HCT116 (cell line): ENCODE results near the gene RPS6KA1. TPM values are rescaled to one million over a fixed set of nuclear protein-coding genes. Genes with fewer than 3 reads are reported as not detected.

ENCODE experiments used
- ATAC-seq: fragments of 200-7000 bp; cut with Tn5 transposase; 2 replicates; pipeline ENCODE4 v1.9.1; 2020; ENCODE audit warnings: mild to moderate bottlenecking, moderate library complexity
- BruUV-seq: library from RNA; stranded (reverse); fragments of 400-500 nt; replicated peaks from 2 replicates; lab custom pipeline; 2021; lab: Mats Ljungman, UMichigan
- CTCF ChIA-PET: fragments of 300-600 bp; sonication (Branson Sonifier 250); formaldehyde crosslinking; loops from one replicate; lab custom pipeline; 2021; ENCODE audit warnings: antibody characterized with exemption; lab: Charles Lee
- POLR2A ChIA-PET: fragments of 300-600, 350-600 bp; sonication (Branson Sonifier 250); formaldehyde crosslinking; loops from one replicate; lab custom pipeline; 2021; ENCODE audit warnings: antibody characterized with exemption; lab: Charles Lee
- RAD21 ChIA-PET, 2 experiments: fragments of 300-600 bp; sonication (Branson Sonifier 250); formaldehyde crosslinking; loops; one replicate each; lab custom pipeline; 2023; ENCODE audit warnings: low total read pairs in 2 of 2; ENCODE audit not compliant: uncharacterized antibody in 2 of 2, unreplicated experiment in 2 of 2, low non-redundant PET in 1 of 2; lab: Charles Lee
- DNase-seq: peaks from one replicate; pipeline ENCODE4 v3.0.0-alpha.2; 2010; ENCODE audit warnings: low read depth, low spot score
- H2AFZ ChIP-seq: fragments of 200-600 bp; shearing (Covaris generic), sonication (generic); 2 replicates; pipeline ENCODE4 v1.6.1; 2017; ENCODE audit warnings: low read depth, mixed run types, mixed read lengths, antibody characterized with exemption, low read length; ENCODE audit not compliant: poor library complexity, severe bottlenecking
- H3K27ac ChIP-seq: 2 replicates; pipeline ENCODE4 v1.5.1; 2012; ENCODE audit warnings: low read depth, low read length
- H3K27me3 ChIP-seq: fragments of 200-600 bp; sonication (generic); 2 replicates; pipeline ENCODE4 v1.6.1; 2016; ENCODE audit warnings: mixed run types, low read length, mixed read lengths; ENCODE audit not compliant: insufficient read depth
- H3K36me3 ChIP-seq, 2 experiments: fragments of 200-500 bp in 1 of 2; fragments of 200-600 bp in 1 of 2; sonication (Bioruptor generic) in 1 of 2; sonication (generic) in 1 of 2; 2 replicates each; pipeline versions ENCODE4 v1.5.1 to v1.6.1; 2014 to 2016; ENCODE audit warnings: low read length in 2 of 2, inconsistent platforms in 1 of 2, mixed read lengths in 1 of 2, mixed run types in 1 of 2; ENCODE audit not compliant: insufficient read depth in 2 of 2, control insufficient read depth in 1 of 2
- H3K4me1 ChIP-seq, 2 experiments: fragments of 200-600 bp in 1 of 2; sonication (generic) in 1 of 2; 2 replicates each; pipeline versions ENCODE4 v1.5.1 to v1.6.1; 2012 to 2017; ENCODE audit warnings: low read length in 2 of 2, inconsistent platforms in 1 of 2, mild to moderate bottlenecking in 1 of 2, mixed read lengths in 1 of 2, mixed run types in 1 of 2, moderate library complexity in 1 of 2; ENCODE audit not compliant: insufficient read depth in 2 of 2, control insufficient read depth in 1 of 2
- H3K4me2 ChIP-seq: fragments of 200-600 bp; sonication (generic); 2 replicates; pipeline ENCODE4 v1.6.1; 2017; ENCODE audit warnings: mixed run types, low read length, mixed read lengths
- H3K4me3 ChIP-seq, 2 experiments: fragments of 200-600 bp in 1 of 2; sonication (generic) in 1 of 2; replicated peaks in 1 of 2; 2 replicates each; pipeline ENCODE4 v1.5.1; 2011 to 2016; ENCODE audit warnings: low read length in 2 of 2, control low read depth in 1 of 2, low read depth in 1 of 2, mild to moderate bottlenecking in 1 of 2, mixed read lengths in 1 of 2, mixed run types in 1 of 2
- H3K79me2 ChIP-seq: fragments of 200-600 bp; sonication (generic); 2 replicates; pipeline ENCODE4 v1.6.1; 2017; ENCODE audit warnings: mild to moderate bottlenecking, mixed run types, low read length, moderate library complexity, mixed read lengths; ENCODE audit not compliant: insufficient read depth
- H3K9ac ChIP-seq: fragments of 200-600 bp; sonication (generic); 2 replicates; pipeline ENCODE4 v1.6.1; 2016; ENCODE audit warnings: low read length, mixed read lengths
- H3K9me2 ChIP-seq: fragments of 200-600 bp; sonication (generic), shearing (Covaris generic); 2 replicates; pipeline ENCODE4 v1.6.1; 2017; ENCODE audit warnings: mixed run types, mild to moderate bottlenecking, moderate library complexity; ENCODE audit not compliant: insufficient read depth
- H3K9me3 ChIP-seq, 2 experiments: fragments of 200-500 bp in 1 of 2; fragments of 200-600 bp in 1 of 2; sonication (Bioruptor generic) in 1 of 2; sonication (generic) in 1 of 2; 2 replicates each; pipeline ENCODE4 v1.6.1; 2014 to 2017; ENCODE audit warnings: low read length in 2 of 2, mixed read lengths in 2 of 2, inconsistent platforms in 1 of 2, low read depth in 1 of 2, mild to moderate bottlenecking in 1 of 2, mixed run types in 1 of 2, moderate library complexity in 1 of 2; ENCODE audit not compliant: control insufficient read depth in 1 of 2, insufficient read depth in 1 of 2
- H4K20me1 ChIP-seq: fragments of 200-600 bp; sonication (generic), shearing (Covaris generic); 2 replicates; pipeline ENCODE4 v1.6.1; 2017; ENCODE audit warnings: mixed run types, mild to moderate bottlenecking, moderate library complexity; ENCODE audit not compliant: insufficient read depth
- CBX3 ChIP-seq: IDR thresholded peaks from 2 replicates; pipeline ENCODE4 v1.6.1; 2012; ENCODE audit warnings: low read depth
- CEBPB ChIP-seq: IDR thresholded peaks from 2 replicates; pipeline ENCODE4 v1.6.1; 2012; ENCODE audit warnings: low read depth
- EGR1 ChIP-seq: IDR thresholded peaks from 2 replicates; pipeline ENCODE4 v1.6.1; 2012; ENCODE audit warnings: low read depth
- EZH2 ChIP-seq: fragments of 200-600 bp; sonication (generic); IDR thresholded peaks from 2 replicates; pipeline ENCODE4 v1.6.1; 2017; ENCODE audit warnings: antibody characterized with exemption, mixed run types
- EZH2phosphoT487 ChIP-seq: fragments of 200-600 bp; IDR thresholded peaks from 2 replicates; pipeline ENCODE4 v1.6.1; 2018; ENCODE audit warnings: antibody characterized with exemption, borderline replicate concordance
- FOSL1 ChIP-seq: IDR thresholded peaks from 2 replicates; pipeline ENCODE4 v1.6.1; 2012; ENCODE audit warnings: low read depth
- JUND ChIP-seq: IDR thresholded peaks from 2 replicates; pipeline ENCODE4 v1.6.1; 2012
- POLR2A ChIP-seq: IDR thresholded peaks from 2 replicates; pipeline ENCODE4 v1.7.0; 2011; ENCODE audit warnings: borderline replicate concordance; ENCODE audit not compliant: insufficient read depth, insufficient read length; ENCODE audit errors: extremely low read depth
- POLR2AphosphoS5 ChIP-seq: IDR thresholded peaks from 2 replicates; pipeline ENCODE4 v1.6.1; 2011; ENCODE audit warnings: mild to moderate bottlenecking, low read depth, low read length, moderate library complexity
- RAD21 ChIP-seq: IDR thresholded peaks from 2 replicates; pipeline ENCODE4 v1.6.1; 2012; ENCODE audit warnings: low read depth, mild to moderate bottlenecking
- SIN3A ChIP-seq: IDR thresholded peaks from 2 replicates; pipeline ENCODE4 v1.6.1; 2012; ENCODE audit warnings: low read depth
- SP1 ChIP-seq: IDR thresholded peaks from 2 replicates; pipeline ENCODE4 v1.6.1; 2012; ENCODE audit warnings: low read depth
- YY1 ChIP-seq: IDR thresholded peaks from 2 replicates; pipeline ENCODE4 v1.6.1; 2011; ENCODE audit warnings: low read length, low read depth, moderate library complexity, mild to moderate bottlenecking; ENCODE audit not compliant: insufficient replicate concordance; ENCODE audit errors: extremely low read depth
- ZFX ChIP-seq: fragments of 450-650 bp; IDR thresholded peaks from 2 replicates; pipeline ENCODE4 v1.6.1; 2017
- ZNF274 ChIP-seq: fragments of 200-500 bp; sonication (Bioruptor generic); IDR thresholded peaks from 2 replicates; pipeline ENCODE4 v1.6.1; 2014; ENCODE audit warnings: mild to moderate bottlenecking, low read depth, low read length, inconsistent platforms
- intact Hi-C: fragments of 100-400 bp; cut with micrococcal nuclease; formaldehyde crosslinking; loops from 2 replicates; pipeline ENCODE4 v1.10.0; 2022
- total RNA-seq: library from RNA; stranded (reverse); gene quantifications from one replicate; pipeline ENCODE4 v1.2.1, GENCODE V29; 2021; ENCODE audit not compliant: unreplicated experiment
- TF ChIP-seq, protein P1 (sequence below): IDR thresholded peaks from 2 replicates; pipeline ENCODE4 v1.6.1; 2012
- TF ChIP-seq, protein P2 (sequence below): IDR thresholded peaks from 2 replicates; pipeline ENCODE4 v1.6.1; 2011; ENCODE audit warnings: mild to moderate bottlenecking, low read length, moderate library complexity; ENCODE audit not compliant: insufficient replicate concordance; ENCODE audit errors: extremely low read depth
- TF ChIP-seq, protein P3 (sequence below): IDR thresholded peaks from 2 replicates; pipeline ENCODE4 v1.6.1; 2012
- TF ChIP-seq, protein P4 (sequence below), 3 experiments: fragments of 200-600 bp in 1 of 3; sonication (generic) in 1 of 3; IDR thresholded peaks in 2 of 3; conservative IDR thresholded peaks in 1 of 3; 2 replicates each; pipeline ENCODE4 v1.5.1; 2012 to 2017; ENCODE audit warnings: low read depth in 2 of 3, low read length in 2 of 3, antibody characterized with exemption in 1 of 3, borderline replicate concordance in 1 of 3, control low read depth in 1 of 3, mild to moderate bottlenecking in 1 of 3, mixed read lengths in 1 of 3, mixed run types in 1 of 3, moderate library complexity in 1 of 3; ENCODE audit not compliant: insufficient read depth in 1 of 3

The RPS6KA1 gene
- total RNA-seq, 1 experiment from 2014 or later = 47.0 TPM

DNA sequence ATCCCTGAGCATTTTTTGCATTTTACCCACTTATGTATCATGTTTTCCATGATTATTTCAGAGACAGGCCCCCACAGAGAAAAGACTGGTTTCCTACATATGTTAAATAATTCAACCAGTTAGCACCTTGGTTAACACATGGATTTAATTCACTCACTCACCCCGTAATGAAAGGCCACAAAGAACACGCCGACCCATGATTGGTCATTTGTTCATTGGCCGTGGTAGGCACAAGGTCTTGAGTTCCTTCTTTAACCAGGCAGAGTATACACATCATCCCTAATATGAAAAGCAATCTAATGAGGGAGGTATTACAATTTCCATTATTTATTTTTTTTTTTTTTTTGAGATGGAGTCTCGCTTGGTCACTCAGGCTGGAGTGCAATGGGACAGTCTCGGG is 50.6 kb downstream of the RPS6KA1 start:
- no peak overlapping the region for H3K4me3 ChIP-seq
- H3K79me2 ChIP-seq = no peaks in the 10 kb centered on the region
- H4K20me1 ChIP-seq = no peaks in the 10 kb centered on the region
- no TSS peak for BruUV-seq
- POLR2A ChIA-PET = no interaction called here
- H3K9me3 ChIP-seq = no peaks in the 10 kb centered on the region
- H2AFZ ChIP-seq = no peak overlapping the region
- H3K4me2 ChIP-seq = no peak overlapping the region
- RAD21 ChIA-PET = no interaction called here
- no peaks in the 10 kb centered on the region for H3K27me3 ChIP-seq
- H3K9ac ChIP-seq = no peak overlapping the region
- TF ChIP-seq, protein P1, sequence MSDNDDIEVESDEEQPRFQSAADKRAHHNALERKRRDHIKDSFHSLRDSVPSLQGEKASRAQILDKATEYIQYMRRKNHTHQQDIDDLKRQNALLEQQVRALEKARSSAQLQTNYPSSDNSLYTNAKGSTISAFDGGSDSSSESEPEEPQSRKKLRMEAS = no peak
- TF ChIP-seq, protein P2, sequence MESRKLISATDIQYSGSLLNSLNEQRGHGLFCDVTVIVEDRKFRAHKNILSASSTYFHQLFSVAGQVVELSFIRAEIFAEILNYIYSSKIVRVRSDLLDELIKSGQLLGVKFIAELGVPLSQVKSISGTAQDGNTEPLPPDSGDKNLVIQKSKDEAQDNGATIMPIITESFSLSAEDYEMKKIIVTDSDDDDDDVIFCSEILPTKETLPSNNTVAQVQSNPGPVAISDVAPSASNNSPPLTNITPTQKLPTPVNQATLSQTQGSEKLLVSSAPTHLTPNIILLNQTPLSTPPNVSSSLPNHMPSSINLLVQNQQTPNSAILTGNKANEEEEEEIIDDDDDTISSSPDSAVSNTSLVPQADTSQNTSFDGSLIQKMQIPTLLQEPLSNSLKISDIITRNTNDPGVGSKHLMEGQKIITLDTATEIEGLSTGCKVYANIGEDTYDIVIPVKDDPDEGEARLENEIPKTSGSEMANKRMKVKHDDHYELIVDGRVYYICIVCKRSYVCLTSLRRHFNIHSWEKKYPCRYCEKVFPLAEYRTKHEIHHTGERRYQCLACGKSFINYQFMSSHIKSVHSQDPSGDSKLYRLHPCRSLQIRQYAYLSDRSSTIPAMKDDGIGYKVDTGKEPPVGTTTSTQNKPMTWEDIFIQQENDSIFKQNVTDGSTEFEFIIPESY = no peak
- TF ChIP-seq EZH2phosphoT487 (no peak), RAD21 (no peak), CBX3 (no peak), POLR2AphosphoS5 (no peak), CEBPB (no peak), POLR2A (no peak), EGR1 (no peak), YY1 (no peak), JUND (no peak), ZNF274 (no peak), FOSL1 (no peak), SP1 (no peak), EZH2 (no peak), SIN3A (no peak), ZFX (no peak)
- TF ChIP-seq, protein P3, sequence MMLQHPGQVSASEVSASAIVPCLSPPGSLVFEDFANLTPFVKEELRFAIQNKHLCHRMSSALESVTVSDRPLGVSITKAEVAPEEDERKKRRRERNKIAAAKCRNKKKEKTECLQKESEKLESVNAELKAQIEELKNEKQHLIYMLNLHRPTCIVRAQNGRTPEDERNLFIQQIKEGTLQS = no peak
- TF ChIP-seq, protein P4, sequence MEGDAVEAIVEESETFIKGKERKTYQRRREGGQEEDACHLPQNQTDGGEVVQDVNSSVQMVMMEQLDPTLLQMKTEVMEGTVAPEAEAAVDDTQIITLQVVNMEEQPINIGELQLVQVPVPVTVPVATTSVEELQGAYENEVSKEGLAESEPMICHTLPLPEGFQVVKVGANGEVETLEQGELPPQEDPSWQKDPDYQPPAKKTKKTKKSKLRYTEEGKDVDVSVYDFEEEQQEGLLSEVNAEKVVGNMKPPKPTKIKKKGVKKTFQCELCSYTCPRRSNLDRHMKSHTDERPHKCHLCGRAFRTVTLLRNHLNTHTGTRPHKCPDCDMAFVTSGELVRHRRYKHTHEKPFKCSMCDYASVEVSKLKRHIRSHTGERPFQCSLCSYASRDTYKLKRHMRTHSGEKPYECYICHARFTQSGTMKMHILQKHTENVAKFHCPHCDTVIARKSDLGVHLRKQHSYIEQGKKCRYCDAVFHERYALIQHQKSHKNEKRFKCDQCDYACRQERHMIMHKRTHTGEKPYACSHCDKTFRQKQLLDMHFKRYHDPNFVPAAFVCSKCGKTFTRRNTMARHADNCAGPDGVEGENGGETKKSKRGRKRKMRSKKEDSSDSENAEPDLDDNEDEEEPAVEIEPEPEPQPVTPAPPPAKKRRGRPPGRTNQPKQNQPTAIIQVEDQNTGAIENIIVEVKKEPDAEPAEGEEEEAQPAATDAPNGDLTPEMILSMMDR (IDR thresholded peaks at IDR 0.05 in 2 of 3, conservative IDR thresholded peaks at IDR 0.05 in 1 of 3; ENCODE audit: borderline replicate concordance in 1 of 3, insufficient read depth in 1 of 3, low read depth in 2 of 3, low read length in 2 of 3) = no peak
- TF ChIP-seq, all 23 proteins: peak for 0
- Histone ChIP-seq H3K4me1 (peaks cover 0 to 4% of the 10 kb centered on the region in 2 experiments; a peak in 1 of 4 replicates), H3K36me3 (no peaks in the 10 kb centered on the region), H3K27ac (no peak overlapping the region), H3K9me2 (no peaks in the 10 kb centered on the region)
- DNase-seq (no peak), ATAC-seq (no peak)
- CTCF ChIA-PET = no interaction called here
- intact Hi-C loops = no loop called here
